Right forelimb (tissue), 1 donor: ENCODE measurements around the gene RUNX3.

Experiments
- DNase-seq: peaks from one replicate; pipeline ENCODE4 v3.0.0-alpha.2; 2018

Gene RUNX3

GRCh38 chr1:24878775-24879742, 51.0 kb downstream of the RUNX3 start:
- DNase-seq = no peak

- no peak for DNase-seq
These were observed 52.0 kb downstream of the RUNX3 start for GRCh38 chr1:24878045-24878444.

DNA sequence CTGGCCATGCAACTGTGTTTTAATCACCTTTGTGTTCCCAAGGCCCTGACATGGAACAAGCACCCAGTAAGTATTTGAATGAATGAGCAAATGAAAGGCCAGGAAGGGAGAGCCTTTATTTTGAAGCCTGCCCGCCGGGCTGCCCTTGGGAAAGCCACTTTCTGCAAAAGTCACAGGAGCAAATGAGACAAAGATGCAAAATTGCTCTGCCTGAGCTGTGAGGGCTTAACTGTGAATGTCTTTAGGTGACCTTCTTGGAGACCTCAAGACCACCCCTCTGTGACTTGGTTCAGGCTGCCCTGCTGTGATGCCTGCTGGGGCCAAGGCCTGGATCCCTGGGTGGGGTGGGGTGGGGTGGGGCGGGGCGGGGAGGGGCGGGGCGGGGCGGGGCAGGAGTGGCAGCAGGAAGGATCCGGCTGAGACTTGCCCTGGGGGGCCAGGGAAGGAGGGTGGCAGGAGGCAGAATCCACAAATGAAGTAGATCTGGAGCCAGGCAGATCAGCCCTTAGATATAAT, 54.0 kb downstream of the RUNX3 start:
- DNase-seq = no peak

DNA sequence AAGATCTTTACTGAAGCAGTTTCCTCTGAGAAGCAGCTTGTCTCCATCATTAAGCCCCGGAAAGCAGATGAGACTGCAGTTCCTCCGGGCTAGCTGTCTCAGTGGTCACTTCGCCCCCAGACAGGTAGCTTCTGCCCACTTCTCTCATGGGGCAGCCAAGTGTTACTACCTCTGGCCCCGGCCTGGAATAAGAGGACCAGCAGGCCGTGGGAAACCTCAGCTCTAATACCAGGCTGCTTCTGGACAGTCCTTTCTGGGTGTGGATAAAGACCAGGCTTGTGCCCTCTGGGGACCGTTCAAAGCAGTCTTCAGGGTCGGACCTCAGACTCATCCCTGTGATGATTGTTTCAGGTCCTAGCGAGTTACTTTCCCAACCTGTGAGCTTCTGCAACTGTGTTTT, 54.8 kb downstream of the RUNX3 start:
- no peak for DNase-seq

- no peak for DNase-seq
These were observed 55.4 kb downstream of the RUNX3 start for GRCh38 chr1:24874611-24875234.

DNA sequence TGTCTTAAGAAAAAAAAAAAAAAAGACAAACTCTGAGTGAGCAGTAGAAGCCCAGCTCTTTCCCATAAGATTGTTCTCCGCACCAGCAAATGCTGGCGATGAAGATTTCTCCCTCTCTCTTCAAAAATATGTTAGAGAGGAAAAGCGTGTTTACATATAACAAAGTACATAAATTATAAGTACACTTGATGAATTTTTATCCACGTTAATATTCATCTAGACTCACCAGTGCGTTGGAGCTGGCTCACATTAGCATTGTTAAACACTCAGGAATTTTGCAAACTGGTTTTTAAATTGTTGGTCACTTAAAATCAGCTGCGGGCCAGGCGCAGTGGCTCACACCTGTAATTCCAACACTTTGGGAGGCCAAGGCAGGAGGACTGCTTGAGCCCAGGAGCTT, 56.0 kb downstream of the RUNX3 start:
- DNase-seq = no peak

- DNase-seq = no peak
These were observed 56.9 kb downstream of the RUNX3 start for GRCh38 chr1:24873148-24873547.

DNA sequence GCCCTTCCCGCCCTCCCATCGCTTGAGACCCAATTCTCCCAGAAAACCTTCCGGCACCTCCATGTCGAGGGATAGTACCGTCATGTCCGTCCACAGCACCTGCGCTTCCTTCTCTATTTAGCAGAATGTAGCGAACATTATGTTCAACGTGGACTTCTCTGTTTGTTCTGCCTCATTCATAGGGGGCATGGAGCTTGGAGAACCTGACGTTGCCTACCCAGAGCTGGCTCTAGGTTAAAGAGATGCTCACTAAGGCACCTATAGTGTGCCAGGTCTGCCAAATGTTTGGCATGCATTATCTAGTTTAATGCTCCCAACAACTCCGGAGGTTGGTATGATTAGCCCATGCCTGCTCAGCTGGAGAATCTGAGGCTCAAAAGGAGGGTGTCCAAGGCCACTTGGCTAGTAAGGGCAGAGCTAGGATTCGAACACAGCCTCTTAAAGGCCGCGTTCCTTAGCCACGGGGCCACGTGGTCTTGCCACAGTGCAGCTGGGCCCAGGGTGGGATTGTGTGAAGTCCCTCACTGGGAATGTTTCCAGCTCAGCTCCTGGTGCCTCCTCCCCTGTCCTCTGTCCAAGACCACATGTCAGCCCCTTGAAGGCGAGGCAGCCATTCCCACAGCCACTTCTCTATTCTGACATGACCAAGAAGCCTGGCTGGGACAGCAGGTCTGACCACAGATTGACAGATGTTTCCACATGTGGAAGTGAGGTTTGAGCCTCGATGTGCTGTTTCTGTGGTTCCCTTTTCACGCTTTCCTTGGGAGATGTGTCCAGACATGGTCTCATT, 57.8 kb downstream of the RUNX3 start:
- DNase-seq = no peak

DNA sequence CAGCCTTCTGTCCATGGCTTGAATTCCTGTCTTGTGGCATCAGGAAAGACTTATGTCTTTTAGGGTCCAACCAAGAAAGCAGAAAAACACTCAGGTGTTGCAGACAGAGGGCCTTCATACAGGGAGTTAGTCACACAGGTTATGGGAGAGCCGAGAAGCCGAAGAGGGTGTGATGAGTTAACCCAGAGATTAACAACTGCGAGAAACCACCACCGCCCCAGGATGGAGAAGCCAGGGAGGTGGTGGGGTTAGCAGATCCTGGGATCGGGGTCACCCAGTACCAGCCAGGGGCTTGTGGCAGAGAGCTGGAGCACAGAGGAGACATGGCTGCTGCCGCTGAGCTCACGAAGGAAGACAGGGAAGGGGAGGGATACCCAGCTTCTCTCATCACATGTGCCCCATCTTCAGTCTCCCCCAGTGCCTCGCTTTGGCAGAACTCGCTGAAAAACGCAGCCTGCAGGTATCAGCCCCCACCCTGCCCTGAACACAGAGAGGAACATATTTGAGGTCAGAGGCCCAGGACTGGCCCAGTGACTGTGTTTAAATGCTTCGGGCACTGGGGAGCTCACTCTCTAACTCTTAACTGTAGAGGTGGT, 58.7 kb downstream of the RUNX3 start:
- no peak for DNase-seq

DNA sequence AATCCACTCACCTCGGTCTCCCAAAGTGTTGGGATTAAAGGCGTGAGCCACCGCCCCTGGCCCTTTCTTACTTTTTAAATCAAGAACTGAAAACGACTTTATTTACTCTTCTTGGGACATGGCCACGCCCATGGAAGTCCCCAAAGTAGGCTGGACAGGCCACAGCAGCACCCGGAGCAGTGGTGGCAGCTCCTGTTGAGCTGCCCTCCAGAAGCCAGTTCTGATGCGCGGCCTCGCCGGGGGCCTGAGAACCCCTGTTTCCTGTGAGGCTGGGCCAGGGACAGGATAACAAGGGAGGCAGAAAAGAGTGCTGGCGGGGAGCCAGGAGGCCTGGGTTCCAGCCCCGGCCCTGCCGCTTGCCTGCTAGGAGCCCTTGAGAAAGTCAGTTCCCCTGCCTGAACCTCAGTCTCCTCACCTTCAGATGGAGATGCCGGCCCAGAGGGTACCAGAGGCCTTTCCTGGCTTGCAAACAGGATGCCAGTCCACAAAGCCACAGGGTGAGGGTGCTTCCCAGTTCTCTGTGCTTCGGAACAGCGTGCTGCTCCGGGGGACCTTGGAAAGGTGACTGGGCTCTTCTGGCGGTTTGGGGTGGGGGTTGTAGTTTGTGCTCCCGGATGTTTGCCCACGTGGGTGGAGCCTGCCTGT, 59.4 kb downstream of the RUNX3 start:
- DNase-seq = no peak

- no peak for DNase-seq
These were observed 61.8 kb downstream of the RUNX3 start for GRCh38 chr1:24868016-24868875.

GRCh38 chr1:24867084-24867870, 62.8 kb downstream of the RUNX3 start:
- no peak for DNase-seq

GRCh38 chr1:24866211-24867083, 63.6 kb downstream of the RUNX3 start:
- DNase-seq = no peak

DNA sequence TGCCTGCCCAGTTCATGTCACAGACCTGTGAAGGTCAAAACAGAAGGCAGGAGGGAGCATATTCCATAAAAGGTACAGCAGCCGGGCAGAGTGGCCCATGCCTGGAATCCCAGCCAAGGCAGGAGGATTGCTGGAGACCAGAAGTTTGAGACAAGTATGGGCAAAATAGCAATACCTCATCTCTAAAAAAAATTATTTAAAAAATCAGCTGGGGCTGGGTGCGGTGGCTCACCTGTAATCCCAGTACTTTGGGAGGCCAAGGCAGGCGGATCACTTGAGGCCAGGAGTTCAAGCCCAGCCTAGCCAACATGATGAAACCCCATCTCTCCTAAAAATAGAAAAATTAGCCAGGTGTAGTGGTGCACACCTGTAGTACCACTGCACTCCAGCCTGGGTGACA, 64.5 kb downstream of the RUNX3 start:
- no peak for DNase-seq

GRCh38 chr1:24865168-24865567, 64.9 kb downstream of the RUNX3 start:
- DNase-seq = no peak

- DNase-seq = no peak
These were observed 65.7 kb downstream of the RUNX3 start for GRCh38 chr1:24864370-24864777.

DNA sequence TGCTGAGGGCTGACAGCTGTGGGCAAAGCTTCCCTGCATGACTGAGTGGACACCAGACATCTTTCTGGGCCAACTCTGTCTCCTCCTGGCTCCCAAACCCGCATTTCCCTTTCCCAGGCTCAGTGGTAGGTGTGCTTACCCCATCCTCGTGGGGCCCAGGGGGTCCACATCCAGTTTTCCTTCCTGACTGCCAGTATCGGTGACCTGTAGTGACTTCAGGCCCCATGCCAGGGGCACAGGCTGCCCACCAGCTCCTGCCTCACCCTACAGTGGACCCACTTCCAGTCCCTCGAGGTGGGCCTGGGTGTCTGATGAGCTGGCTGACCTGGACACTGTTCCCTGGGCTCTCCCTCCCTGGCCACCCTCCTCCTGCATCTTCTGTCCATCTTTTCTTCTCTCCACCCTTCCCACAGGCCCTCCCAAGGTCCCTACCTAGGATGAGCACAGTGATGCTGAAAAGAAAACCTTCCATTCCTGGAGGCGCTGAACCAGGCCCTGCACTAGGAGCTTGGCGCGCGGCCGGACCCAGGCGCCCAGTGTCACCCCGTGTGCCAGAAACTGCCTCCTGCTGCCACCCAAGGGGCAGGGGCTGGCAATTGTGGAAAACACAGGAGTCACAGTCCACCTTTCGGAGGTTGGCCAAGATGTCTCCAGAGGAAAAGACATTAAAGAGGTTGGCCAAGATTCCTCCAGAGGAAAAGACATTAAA, 67.1 kb downstream of the RUNX3 start:
- no peak for DNase-seq

DNA sequence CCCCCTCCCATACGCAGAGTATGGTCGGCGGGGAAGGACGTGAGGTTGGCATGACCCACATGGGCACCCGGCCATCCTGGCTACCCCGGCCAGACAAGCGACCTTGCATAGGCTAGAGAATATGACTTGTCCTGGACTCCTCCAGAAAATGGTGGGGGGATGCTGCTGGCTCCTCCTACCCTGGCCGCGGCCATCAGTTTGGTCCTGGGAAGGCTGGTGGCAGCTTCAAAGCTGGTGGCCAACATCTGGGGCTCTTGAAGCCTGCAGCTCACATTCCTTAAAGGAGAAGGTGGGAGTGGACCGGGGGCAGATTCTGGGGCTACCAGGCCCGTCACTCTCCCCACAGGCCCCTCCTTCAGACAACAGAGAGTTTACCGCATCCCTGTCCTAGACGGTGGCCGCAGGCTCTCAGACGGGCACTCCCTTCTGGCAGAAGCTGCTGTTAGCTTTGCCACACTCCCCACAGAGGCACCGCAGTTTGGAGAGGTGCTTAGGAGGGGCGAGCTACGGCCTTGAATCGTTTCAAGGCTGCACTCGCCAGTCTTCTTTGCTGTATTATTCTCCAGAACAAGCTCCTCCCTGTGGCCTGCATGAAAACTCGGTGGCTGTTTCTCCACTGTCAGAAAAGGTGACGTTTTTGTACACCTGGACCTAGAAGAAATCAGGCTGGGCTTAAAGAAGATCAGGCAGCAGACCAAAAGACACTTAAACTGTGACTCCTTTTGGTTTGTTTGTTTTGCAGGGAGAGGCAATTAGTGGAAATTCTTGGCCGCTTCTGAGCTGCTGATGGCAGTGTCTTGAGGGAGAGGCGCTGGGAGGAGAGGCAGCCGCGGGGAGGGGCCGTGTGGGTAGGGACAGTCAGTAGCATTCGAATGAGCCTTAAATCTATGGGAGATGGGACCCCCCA, 68.0 kb downstream of the RUNX3 start:
- no peak for DNase-seq
